ACC112 (cell line): ENCODE results near the gene RPS6KB1.
"Not testable (repeated sequence)": the region's sequence is repeated elsewhere in the genome, so short reads cannot be mapped to it uniquely, and the experiment has no call there.

Source experiments
- H2AFZ ChIP-seq: fragments of 200-600 bp; sonication (generic); one replicate; pipeline ENCODE4 v1.6.0; 2017; ENCODE audit warnings: antibody characterized with exemption, low read length; ENCODE audit not compliant: unreplicated experiment
- H3K27ac ChIP-seq: fragments of 200-600 bp; sonication (generic); 2 replicates; pipeline ENCODE4 v1.5.1; 2014; ENCODE audit warnings: low read depth, mild to moderate bottlenecking, antibody characterized with exemption, low read length, moderate library complexity
- H3K27me3 ChIP-seq: fragments of 200-600 bp; sonication (generic); 2 replicates; pipeline ENCODE4 v1.6.1; 2014; ENCODE audit warnings: mild to moderate bottlenecking, antibody characterized with exemption, low read length, moderate library complexity, mixed read lengths; ENCODE audit not compliant: insufficient read depth
- H3K36me3 ChIP-seq: fragments of 200-600 bp; sonication (generic); 2 replicates; pipeline ENCODE4 v1.6.1; 2016; ENCODE audit warnings: mild to moderate bottlenecking, antibody characterized with exemption, low read length, moderate library complexity, mixed read lengths; ENCODE audit not compliant: insufficient read depth
- H3K4me1 ChIP-seq: fragments of 200-600 bp; sonication (generic); one replicate; pipeline ENCODE4 v1.6.1; 2016; ENCODE audit warnings: low read length, mixed read lengths; ENCODE audit not compliant: insufficient read depth, unreplicated experiment, control insufficient read depth
- H3K4me3 ChIP-seq: fragments of 200-600 bp; sonication (generic); 2 replicates; pipeline ENCODE4 v1.5.1; 2014; ENCODE audit warnings: mild to moderate bottlenecking, low read depth, low read length
- H3K79me2 ChIP-seq: fragments of 200-600 bp; sonication (generic); one replicate; pipeline ENCODE4 v1.6.0; 2016; ENCODE audit warnings: low read length; ENCODE audit not compliant: control insufficient read depth, unreplicated experiment, insufficient read depth

RPS6KB1 gene

GRCh38 chr17:59941131-59941530 is 48.2 kb downstream of the RPS6KB1 start:
- no peak overlapping the region for H3K27ac ChIP-seq
- no peak overlapping the region for H3K4me3 ChIP-seq
- no peaks in the 10 kb centered on the region for H3K27me3 ChIP-seq
- no peaks in the 10 kb centered on the region for H3K4me1 ChIP-seq
- H3K36me3 ChIP-seq: peaks cover 10% of the 10 kb centered on the region; the same call in 1 of the 2 replicates
- H2AFZ ChIP-seq: no peak overlapping the region
- H3K79me2 ChIP-seq: no peaks in the 10 kb centered on the region

- not testable (repeated sequence) for H3K79me2 ChIP-seq, H3K4me3 ChIP-seq, H3K4me1 ChIP-seq, H2AFZ ChIP-seq, H3K27ac ChIP-seq, H3K27me3 ChIP-seq
- H3K36me3 ChIP-seq: peaks cover 18% of the 10 kb centered on the region
Observed at GRCh38 chr17:59946433-59946832, 53.5 kb downstream of the RPS6KB1 start.

- H3K36me3 ChIP-seq: peaks cover 16% of the 10 kb centered on the region
- not testable (repeated sequence) for H3K4me1 ChIP-seq, H3K27ac ChIP-seq, H2AFZ ChIP-seq, H3K4me3 ChIP-seq, H3K79me2 ChIP-seq, H3K27me3 ChIP-seq
Observed at GRCh38 chr17:59947310-59947709, 54.4 kb downstream of the RPS6KB1 start.

- Histone ChIP-seq H3K27me3 (no peaks in the 10 kb centered on the region), H3K4me1 (no peaks in the 10 kb centered on the region), H3K36me3 (peaks cover 12% of the 10 kb centered on the region), H3K79me2 (no peaks in the 10 kb centered on the region), H3K4me3 (no peak overlapping the region), H2AFZ (no peak overlapping the region), H3K27ac (no peak overlapping the region)
Observed at GRCh38 chr17:59950049-59950448, 57.1 kb downstream of the RPS6KB1 start.

- Histone ChIP-seq H3K27me3 (no peaks in the 10 kb centered on the region), H3K4me1 (no peaks in the 10 kb centered on the region), H3K36me3 (peaks cover 12% of the 10 kb centered on the region), H3K4me3 (no peak overlapping the region), H3K79me2 (no peaks in the 10 kb centered on the region), H2AFZ (no peak overlapping the region), H3K27ac (no peak overlapping the region)
Observed at GRCh38 chr17:59954856-59955255, 61.9 kb downstream of the RPS6KB1 start.

GRCh38 chr17:59959574-59959973 is 66.7 kb downstream of the RPS6KB1 start:
- H2AFZ ChIP-seq, H3K27me3 ChIP-seq, H3K27ac ChIP-seq, H3K79me2 ChIP-seq, H3K4me3 ChIP-seq: not testable (repeated sequence)
- Histone ChIP-seq H3K4me1 (peaks cover 12% of the 10 kb centered on the region), H3K36me3 (peaks cover 14% of the 10 kb centered on the region)

GRCh38 chr17:59962739-59963318 is 69.9 kb downstream of the RPS6KB1 start:
- Histone ChIP-seq H3K27ac (no peak overlapping the region), H3K36me3 (0 out of 2 replicates have a peak, but pooled peaks cover 6% of the 10 kb centered on the region), H2AFZ (no peak overlapping the region), H3K4me3 (peak overlapping the region; percentile 91), H3K4me1 (peaks cover 16% of the 10 kb centered on the region), H3K27me3 (no peaks in the 10 kb centered on the region), H3K79me2 (peaks cover 8% of the 10 kb centered on the region)

- Histone ChIP-seq H3K4me1 (peaks cover 16% of the 10 kb centered on the region), H2AFZ (peak overlapping the region; percentile 99), H3K27ac (peak overlapping the region; percentile 71), H3K27me3 (no peaks in the 10 kb centered on the region), H3K4me3 (peak overlapping the region; percentile 91), H3K36me3 (0 out of 2 replicates have a peak, but pooled peaks cover 3% of the 10 kb centered on the region), H3K79me2 (peaks cover 8% of the 10 kb centered on the region)
Observed at GRCh38 chr17:59963738-59964481, 71.0 kb downstream of the RPS6KB1 start.

- Histone ChIP-seq H3K4me3 (peak within 1 kb of the TSS; percentile 91), H3K36me3 (0 out of 2 replicates have a peak, but pooled peaks cover 3% of the 10 kb centered on the region), H3K79me2 (peaks cover 8% of the 10 kb centered on the region), H3K27me3 (no peaks in the 10 kb centered on the region), H3K27ac (peak within 1 kb of the TSS; percentile 71), H2AFZ (peak within 1 kb of the TSS; percentile 99), H3K4me1 (peaks cover 16% of the 10 kb centered on the region)
Observed at GRCh38 chr17:59964482-59965328, 71.8 kb downstream of the RPS6KB1 start, which contains the start of gene RNFT1. Gene RNFT1 (minus strand): TSS chr17:59964740. CDS start chr17:59964663, 77 bp downstream.

- not testable (repeated sequence) for H3K27me3 ChIP-seq, H3K36me3 ChIP-seq, H3K4me1 ChIP-seq, H3K79me2 ChIP-seq, H3K27ac ChIP-seq, H2AFZ ChIP-seq, H3K4me3 ChIP-seq
Observed at GRCh38 chr17:59971771-59972170, 78.8 kb downstream of the RPS6KB1 start.
